Right ventricle myocardium inferior (tissue), 1 donor: ENCODE measurements around the gene LRP1. TPM values are rescaled to one million over a fixed set of nuclear protein-coding genes. Genes with fewer than 3 reads are reported as not detected.

Experiments used
- ATAC-seq: fragments of 200-7000 bp; cut with Tn5 transposase; one replicate; pipeline ENCODE4 v1.9.1; 2020; ENCODE audit warnings: mild to moderate bottlenecking, moderate library complexity
- DNase-seq: peaks from one replicate; pipeline ENCODE4 v3.0.0; 2021; ENCODE audit errors: missing footprints
- intact Hi-C: fragments of 100-400 bp; cut with DNase I; formaldehyde crosslinking; loops from one replicate; pipeline ENCODE4 v1.11.0; 2022
- total RNA-seq: library from RNA; stranded (reverse); fragmentation: NEBNext Ultra II Directional; extraction: Animal tissue kit (Norgen Biotek cat#: 25700); gene quantifications from one replicate; pipeline ENCODE4 v1.2.1, GENCODE V29; 2021
- donor health status: DM: no; HTN: yes; CAD: no; lungs with severe emphysema.

LRP1 gene
- total RNA-seq, 1 donor from 2014 or later: 143 TPM

- intact Hi-C loops: no loop called here
- DNase-seq: no peak
Observed at GRCh38 chr12:57092876-57093414, 35.3 kb upstream of the LRP1 start.

GRCh38 chr12:57093415-57094207 is 34.7 kb upstream of the LRP1 start:
- DNase-seq (peak; percentile 81), ATAC-seq (peak; percentile 63)
- intact Hi-C loops: no loop called here

More at GRCh38 chr12:57092876-57093414, 35.3 kb upstream of the LRP1 start:
- ATAC-seq: no peak

GRCh38 chr12:57094208-57095160 is 33.8 kb upstream of the LRP1 start:
- intact Hi-C loops: no loop called here
- DNase-seq (no peak), ATAC-seq (no peak)

GRCh38 chr12:57095440-57095839 is 32.8 kb upstream of the LRP1 start:
- ATAC-seq (no peak), DNase-seq (no peak)
- intact Hi-C loops: no loop called here

GRCh38 chr12:57096099-57096572 is 32.1 kb upstream of the LRP1 start:
- ATAC-seq: no peak
- no peak for DNase-seq
- intact Hi-C loops: no loop called here

GRCh38 chr12:57096748-57097553 is 31.3 kb upstream of the LRP1 start:
- no peak for DNase-seq
- intact Hi-C loops: no loop called here

GRCh38 chr12:57097554-57097835 is 30.8 kb upstream of the LRP1 start:
- DNase-seq: no peak
- intact Hi-C loops: no loop called here

More at GRCh38 chr12:57096748-57097553, 31.3 kb upstream of the LRP1 start:
- no peak for ATAC-seq

GRCh38 chr12:57098546-57098945 is 29.7 kb upstream of the LRP1 start:
- intact Hi-C loops: no loop called here
- DNase-seq: no peak
- ATAC-seq: no peak

More at GRCh38 chr12:57097554-57097835, 30.8 kb upstream of the LRP1 start:
- ATAC-seq: no peak

- ATAC-seq: no peak
- DNase-seq: no peak
- intact Hi-C loops: no loop called here
Observed at GRCh38 chr12:57099047-57099714, 29.1 kb upstream of the LRP1 start.

- ATAC-seq (no peak), DNase-seq (no peak)
- intact Hi-C loops: no loop called here
Observed at GRCh38 chr12:57099766-57100165, 28.5 kb upstream of the LRP1 start.

- intact Hi-C loops: no loop called here
- DNase-seq (no peak), ATAC-seq (no peak)
Observed at GRCh38 chr12:57101892-57102695, 26.2 kb upstream of the LRP1 start.

- no peak for DNase-seq
- intact Hi-C loops: no loop called here
- no peak for ATAC-seq
Observed at GRCh38 chr12:57103856-57104255, 24.4 kb upstream of the LRP1 start.

- no peak for DNase-seq
- ATAC-seq: no peak
Observed at GRCh38 chr12:57104292-57104910, 23.9 kb upstream of the LRP1 start.

GRCh38 chr12:57105011-57105753 is 23.1 kb upstream of the LRP1 start:
- ATAC-seq (no peak), DNase-seq (no peak)
- intact Hi-C loops: no loop called here

More at GRCh38 chr12:57104292-57104910, 23.9 kb upstream of the LRP1 start:
- intact Hi-C loops: no loop called here

GRCh38 chr12:57106021-57106708 is 22.1 kb upstream of the LRP1 start:
- DNase-seq (no peak), ATAC-seq (no peak)
- intact Hi-C loops: no loop called here
